CD4-positive, alpha-beta T cell (primary cell): ENCODE data around the gene GIT1. TPM values are rescaled to one million over a fixed set of nuclear protein-coding genes. Genes with fewer than 3 reads are reported as not detected.

ENCODE experiments used
- ATAC-seq: fragments of 200-7000 bp; cut with Tn5 transposase; one replicate; pipeline ENCODE4 v1.10.0; 2022; ENCODE audit warnings: mild to moderate bottlenecking; ENCODE audit not compliant: poor library complexity
- CTCF ChIA-PET: fragments of 350-600 bp; sonication (Branson Sonifier 250); formaldehyde crosslinking; loops from one replicate; lab custom pipeline; 2021; ENCODE audit warnings: antibody characterized with exemption, inconsistent platforms; lab: Charles Lee
- POLR2A ChIA-PET: fragments of 350-600 bp; sonication (Branson Sonifier 250); formaldehyde crosslinking; loops from one replicate; lab custom pipeline; 2021; ENCODE audit warnings: antibody characterized with exemption, inconsistent platforms; lab: Charles Lee
- DNase-seq, 14 experiments: peaks; one replicate each; pipeline ENCODE4 v3.0.0-alpha.2; 2013 to 2020; ENCODE audit warnings: mixed read lengths in 2 of 14
- H3K27ac ChIP-seq, 2 donors: one replicate each; pipeline versions ENCODE4 v1.5.1 to v1.7.0; 2013; ENCODE audit warnings: low read length in 2 of 2, low read depth in 1 of 2, mild to moderate bottlenecking in 1 of 2
- H3K27me3 ChIP-seq, 2 experiments: 1 replicate in 1 of 2; 2 replicates in 1 of 2; pipeline versions ENCODE4 v1.6.1 to v1.7.0; 2013; ENCODE audit warnings: low read length in 2 of 2, control low read depth in 1 of 2, mild to moderate bottlenecking in 1 of 2, moderate library complexity in 1 of 2; ENCODE audit not compliant: insufficient read depth in 2 of 2, control insufficient read depth in 1 of 2
- H3K36me3 ChIP-seq: one replicate; pipeline ENCODE4 v1.6.1; 2013; ENCODE audit warnings: low read length, control low read depth; ENCODE audit not compliant: insufficient read depth
- H3K4me1 ChIP-seq: one replicate; pipeline ENCODE4 v1.6.1; 2013; ENCODE audit warnings: low read length, control low read depth; ENCODE audit not compliant: insufficient read depth
- H3K4me3 ChIP-seq: one replicate; pipeline ENCODE4 v1.5.1; 2013; ENCODE audit warnings: mild to moderate bottlenecking, low read length, moderate library complexity
- H3K9me3 ChIP-seq, 2 experiments: 1 replicate in 1 of 2; 2 replicates in 1 of 2; pipeline versions ENCODE4 v1.6.1 to v1.7.0; 2013; ENCODE audit warnings: low read length in 2 of 2, mild to moderate bottlenecking in 2 of 2, control low read depth in 1 of 2, moderate library complexity in 1 of 2; ENCODE audit not compliant: control insufficient read depth in 1 of 2, insufficient read depth in 1 of 2
- H3K27ac Mint-ChIP-seq: one replicate; pipeline ENCODE4 v1.8.0; 2020; ENCODE audit warnings: mixed read lengths
- H3K27me3 Mint-ChIP-seq: one replicate; pipeline ENCODE4 v1.8.0; 2021; ENCODE audit warnings: mixed read lengths
- H3K36me3 Mint-ChIP-seq: one replicate; pipeline ENCODE4 v1.8.0; 2021; ENCODE audit warnings: low read depth, mixed read lengths
- H3K4me1 Mint-ChIP-seq: one replicate; pipeline ENCODE4 v1.8.0; 2021; ENCODE audit warnings: low read depth, mixed read lengths
- H3K4me3 Mint-ChIP-seq: one replicate; pipeline ENCODE4 v1.8.0; 2020; ENCODE audit warnings: mild to moderate bottlenecking, mixed read lengths
- H3K9me3 Mint-ChIP-seq: one replicate; pipeline ENCODE4 v1.8.0; 2020; ENCODE audit warnings: mixed read lengths
- intact Hi-C, 2 experiments: fragments of 100-400 bp; cut with DNase I in 1 of 2; cut with micrococcal nuclease in 1 of 2; formaldehyde crosslinking; loops; one replicate each; pipeline versions ENCODE4 v1.15.1 to v1.9.0; 2023 to 2025; cut with DNase I, micrococcal nuclease
- total RNA-seq, 174 experiments: library from RNA in 2 of 174; stranded (reverse) in 2 of 174; gene quantifications; one replicate each; pipeline ENCODE4 v1.2.3 and lab custom pipeline; 2021 to 2026
- TF ChIP-seq, protein P1 (sequence below): fragments of 200-600 bp; IDR thresholded peaks from one replicate; pipeline ENCODE4 v1.8.0; 2022; ENCODE audit warnings: antibody characterized with exemption, mild to moderate bottlenecking

Gene GIT1
- total RNA-seq, 2 experiments from 2014 or later = 35.8 to 36.7 TPM

DNA sequence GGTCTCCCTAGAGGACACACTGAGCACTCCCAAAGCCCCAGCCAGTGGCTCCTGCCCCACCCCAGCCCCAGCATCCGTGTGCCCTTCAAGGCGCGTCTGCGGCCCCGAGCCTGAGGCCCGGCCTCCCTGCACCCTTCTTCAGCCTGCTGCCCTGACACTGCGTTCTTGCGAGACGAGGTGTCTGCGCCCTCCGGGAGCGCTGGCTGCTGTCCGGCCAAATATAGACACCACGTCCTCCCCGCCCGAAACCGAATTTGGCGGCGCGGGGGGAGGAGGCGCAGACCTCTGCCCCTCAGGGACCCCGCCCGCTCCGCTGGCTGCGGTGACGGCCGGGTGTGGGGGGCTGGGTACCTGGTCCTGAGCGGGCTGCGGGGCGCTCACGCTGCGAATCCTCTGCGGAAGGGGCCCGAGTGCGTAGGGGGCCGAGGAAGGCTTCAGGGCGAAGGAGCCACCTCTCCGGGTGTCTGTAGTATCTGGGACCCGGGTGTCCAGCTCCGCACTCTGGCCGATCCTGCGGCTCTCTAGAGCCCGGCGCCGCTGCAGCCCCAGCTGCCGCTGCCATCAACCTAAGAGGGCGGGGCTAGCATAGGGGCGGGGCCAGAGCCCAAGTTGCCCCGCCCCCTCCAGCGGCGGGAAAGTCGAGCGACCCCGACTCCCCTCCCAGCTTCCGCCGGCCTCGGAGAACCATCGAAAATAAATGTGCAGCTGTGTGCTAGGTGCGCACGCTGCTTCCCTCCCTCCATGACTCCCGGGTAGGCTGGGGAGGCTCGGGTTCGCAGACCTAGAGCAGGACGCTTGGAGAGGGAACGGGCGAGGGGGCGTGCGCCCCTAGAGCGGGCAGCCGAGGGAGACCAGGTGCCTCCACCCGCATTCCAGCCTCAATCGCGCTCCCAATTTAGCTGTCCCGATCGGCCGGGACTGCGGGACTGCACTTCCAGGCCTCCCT, 33.2 kb upstream of the GIT1 start, which contains the start of gene CORO6:
CORO6 (minus strand) TSS at position 576 of the 946 bp plus-strand sequence. CDS start 1,491 bp downstream, outside the sequence.
- peaks cover 37% of the 10 kb centered on the region for H3K4me1 Mint-ChIP-seq

DNA sequence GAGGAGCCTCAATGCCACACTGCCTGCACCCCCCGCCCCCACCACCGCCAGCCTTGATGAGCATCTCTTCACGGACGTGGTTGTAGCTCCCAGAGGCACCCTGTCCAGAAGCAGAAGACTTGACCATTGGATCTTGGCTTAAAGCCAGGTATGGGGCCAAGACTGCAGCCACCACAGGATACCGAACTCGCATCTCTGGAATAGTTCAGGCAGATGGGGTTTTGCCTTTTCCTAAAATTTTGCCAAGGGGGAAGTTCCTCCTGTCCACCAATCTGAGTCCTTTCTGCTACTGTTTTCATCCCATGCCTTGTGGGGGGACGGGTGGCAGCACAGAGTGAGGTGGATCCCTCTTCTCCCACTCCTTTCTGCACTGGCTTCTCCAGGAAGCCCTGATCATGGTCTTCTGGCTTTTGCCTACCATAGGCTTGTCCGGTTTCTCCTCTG, 32.3 kb upstream of the GIT1 start:
- no peaks in the 10 kb centered on the region for H3K9me3 Mint-ChIP-seq
- TF ChIP-seq, protein P1, sequence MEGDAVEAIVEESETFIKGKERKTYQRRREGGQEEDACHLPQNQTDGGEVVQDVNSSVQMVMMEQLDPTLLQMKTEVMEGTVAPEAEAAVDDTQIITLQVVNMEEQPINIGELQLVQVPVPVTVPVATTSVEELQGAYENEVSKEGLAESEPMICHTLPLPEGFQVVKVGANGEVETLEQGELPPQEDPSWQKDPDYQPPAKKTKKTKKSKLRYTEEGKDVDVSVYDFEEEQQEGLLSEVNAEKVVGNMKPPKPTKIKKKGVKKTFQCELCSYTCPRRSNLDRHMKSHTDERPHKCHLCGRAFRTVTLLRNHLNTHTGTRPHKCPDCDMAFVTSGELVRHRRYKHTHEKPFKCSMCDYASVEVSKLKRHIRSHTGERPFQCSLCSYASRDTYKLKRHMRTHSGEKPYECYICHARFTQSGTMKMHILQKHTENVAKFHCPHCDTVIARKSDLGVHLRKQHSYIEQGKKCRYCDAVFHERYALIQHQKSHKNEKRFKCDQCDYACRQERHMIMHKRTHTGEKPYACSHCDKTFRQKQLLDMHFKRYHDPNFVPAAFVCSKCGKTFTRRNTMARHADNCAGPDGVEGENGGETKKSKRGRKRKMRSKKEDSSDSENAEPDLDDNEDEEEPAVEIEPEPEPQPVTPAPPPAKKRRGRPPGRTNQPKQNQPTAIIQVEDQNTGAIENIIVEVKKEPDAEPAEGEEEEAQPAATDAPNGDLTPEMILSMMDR = no peak
- H3K27me3 ChIP-seq = no peaks in the 10 kb centered on the region
- H3K27ac ChIP-seq = no peak overlapping the region
- peak overlapping the region; percentile 69 for H3K4me3 ChIP-seq
- peaks cover 44% of the 10 kb centered on the region for H3K4me1 ChIP-seq
- intact Hi-C loops = no loop called here
- DNase-seq (no peak), ATAC-seq (no peak)
- H3K4me3 Mint-ChIP-seq = peak overlapping the region; percentile 77
- ChIA-PET POLR2A (interaction anchor here (0.6 to 1.1 kb wide), 3 partner anchors 9 to 327 kb away, joined by 3 to 4 read pairs (median 4); partner anchors contain the start of gene NUFIP2), CTCF (interaction anchor here (1.1 kb wide), 1 partner anchor 157 kb away, joined by 3 read pairs; no protein-coding TSS in a partner anchor)
- H3K36me3 ChIP-seq = peaks cover 6% of the 10 kb centered on the region
- no peaks in the 10 kb centered on the region for H3K36me3 Mint-ChIP-seq
- peaks cover 46% of the 10 kb centered on the region for H3K4me1 Mint-ChIP-seq
- no peaks in the 10 kb centered on the region for H3K9me3 ChIP-seq
- no peak overlapping the region for H3K27ac Mint-ChIP-seq
- no peaks in the 10 kb centered on the region for H3K27me3 Mint-ChIP-seq

More for the DNA sequence above, 33.2 kb upstream of the GIT1 start, which contains the start of gene CORO6:
- H3K27me3 Mint-ChIP-seq = no peaks in the 10 kb centered on the region
- CTCF ChIA-PET = interaction anchor here (0.6 to 3.8 kb wide), 3 partner anchors 9 to 162 kb away, joined by 3 to 16 read pairs (median 4); no protein-coding TSS in a partner anchor
- H3K9me3 Mint-ChIP-seq = no peaks in the 10 kb centered on the region
- H3K36me3 Mint-ChIP-seq = no peaks in the 10 kb centered on the region
- Histone ChIP-seq H3K36me3 (peaks cover 6% of the 10 kb centered on the region), H3K4me1 (peaks cover 36% of the 10 kb centered on the region), H3K4me3 (peak within 1 kb of the TSS; percentile 69), H3K27me3 (no peaks in the 10 kb centered on the region), H3K27ac (no peak within 1 kb of the TSS), H3K9me3 (no peaks in the 10 kb centered on the region)
- DNase-seq (peak; percentile 47 to 82 (median 62)), ATAC-seq (peak; percentile 65)
- intact Hi-C loops = no loop called here
- TF ChIP-seq, protein P1 = no peak
- POLR2A ChIA-PET = interaction anchor here (0.8 to 1.4 kb wide), 3 partner anchors 138 to 307 kb away, joined by 3 to 4 read pairs (median 3); partner anchors contain the start of gene SSH2
- peak within 1 kb of the TSS; percentile 84 for H3K4me3 Mint-ChIP-seq
- peak within 1 kb of the TSS; percentile 13 for H3K27ac Mint-ChIP-seq

DNA sequence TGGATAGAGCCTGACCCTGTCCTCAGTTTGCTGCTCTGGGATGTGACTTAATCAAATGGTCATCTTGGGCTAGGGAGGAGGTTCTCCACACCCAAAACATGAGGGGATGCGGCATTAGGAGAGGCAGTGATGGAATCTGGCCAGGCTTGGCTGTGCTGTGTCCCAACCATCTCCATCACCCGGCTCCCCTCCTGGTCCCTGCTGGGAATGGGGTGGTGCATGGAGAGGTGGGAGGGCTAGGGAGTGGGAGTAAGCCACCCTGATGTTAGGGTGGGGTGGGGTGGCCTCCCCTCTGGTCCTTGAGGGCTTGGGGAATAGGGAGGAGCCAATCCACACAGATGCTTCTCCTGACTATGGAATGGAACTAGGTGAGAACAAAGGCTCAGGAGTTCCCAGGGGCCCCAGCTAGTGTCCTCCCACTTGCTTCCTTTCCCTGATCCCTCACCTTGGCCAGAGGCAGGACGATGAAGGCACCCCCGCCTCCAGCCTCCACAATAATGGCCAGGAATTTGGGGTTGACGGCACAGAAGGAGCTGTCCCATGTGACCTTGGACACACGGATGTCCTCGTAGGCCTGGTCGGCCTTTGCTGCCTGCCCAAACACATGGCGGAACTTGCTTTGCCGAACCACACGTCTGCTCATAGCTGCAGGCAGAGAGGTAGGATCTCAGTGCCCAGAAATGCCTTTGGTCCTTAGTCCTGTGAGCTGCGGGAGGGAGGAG, 31.5 kb upstream of the GIT1 start:
- ChIA-PET CTCF (interaction anchor here (1.1 kb wide), 1 partner anchor 158 kb away, joined by 3 read pairs; no protein-coding TSS in a partner anchor), POLR2A (interaction anchor here (0.6 to 1.1 kb wide), 3 partner anchors 10 to 327 kb away, joined by 3 to 4 read pairs (median 4); partner anchors contain the start of gene NUFIP2)
- intact Hi-C loops = no loop called here
- Mint-ChIP-seq H3K9me3 (no peaks in the 10 kb centered on the region), H3K27me3 (no peaks in the 10 kb centered on the region), H3K4me3 (peak overlapping the region; percentile 58), H3K27ac (no peak overlapping the region), H3K4me1 (peaks cover 54% of the 10 kb centered on the region), H3K36me3 (no peaks in the 10 kb centered on the region)
- H3K4me1 ChIP-seq = peaks cover 53% of the 10 kb centered on the region
- no peaks in the 10 kb centered on the region for H3K27me3 ChIP-seq
- H3K9me3 ChIP-seq = no peaks in the 10 kb centered on the region
- ATAC-seq = no peak
- TF ChIP-seq, protein P1 = no peak
- peak in 1 of 14 experiments; percentile 25 for DNase-seq
- H3K4me3 ChIP-seq = no peak overlapping the region
- H3K27ac ChIP-seq = no peak overlapping the region
- peaks cover 2% of the 10 kb centered on the region for H3K36me3 ChIP-seq
